Kidney (tissue), 14 donors: Measurements from ENCODE around the gene DTNBP1. TPM values are rescaled to one million over a fixed set of nuclear protein-coding genes. Genes with fewer than 3 reads are reported as not detected.
"Not testable (repeated sequence)": the region's sequence is repeated elsewhere in the genome, so short reads cannot be mapped to it uniquely, and the experiment has no call there.

Experiments
- DNase-seq, 5 donors: peaks; one replicate each; pipeline ENCODE4 v3.0.0-alpha.2; 2013 to 2020
- FAIRE-seq: peaks from 2 replicates; lab custom pipeline; 2012; peaks lifted over from hg19 to GRCh38; lab: Jason Lieb, UNC
- H3K27ac ChIP-seq, 2 donors: one replicate each; pipeline ENCODE4 v1.7.0; 2013; ENCODE audit warnings: low read depth in 2 of 2, low read length in 2 of 2, inconsistent platforms in 1 of 2
- H3K27me3 ChIP-seq: one replicate; pipeline ENCODE4 v1.7.1; 2013; ENCODE audit warnings: low read length, inconsistent platforms; ENCODE audit not compliant: control insufficient read depth, insufficient read depth
- H3K36me3 ChIP-seq, 3 donors: one replicate each; pipeline versions ENCODE4 v1.7.0 to v1.7.1; 2013; ENCODE audit warnings: low read length in 3 of 3, control low read depth in 1 of 3, inconsistent platforms in 1 of 3; ENCODE audit not compliant: insufficient read depth in 3 of 3, control insufficient read depth in 2 of 3
- H3K4me1 ChIP-seq, 3 donors: one replicate each; pipeline versions ENCODE4 v1.7.0 to v1.7.1; 2013; ENCODE audit warnings: low read length in 3 of 3, inconsistent platforms in 1 of 3, low read depth in 1 of 3; ENCODE audit not compliant: control insufficient read depth in 2 of 3, insufficient read depth in 2 of 3
- H3K4me3 ChIP-seq, 3 donors: one replicate each; pipeline versions ENCODE4 v1.7.0 to v1.8.1; 2013; ENCODE audit warnings: low read length in 3 of 3, control low read depth in 1 of 3, inconsistent platforms in 1 of 3
- H3K9ac ChIP-seq, 3 donors: one replicate each; pipeline versions ENCODE4 v1.7.0 to v1.7.1; 2013; ENCODE audit warnings: low read length in 3 of 3, control low read depth in 1 of 3, inconsistent platforms in 1 of 3
- H3K9me3 ChIP-seq, 3 donors: one replicate each; pipeline versions ENCODE4 v1.7.0 to v1.7.1; 2013; ENCODE audit warnings: low read length in 3 of 3, control low read depth in 1 of 3, inconsistent platforms in 1 of 3; ENCODE audit not compliant: control insufficient read depth in 2 of 3, insufficient read depth in 1 of 3
- CTCF ChIP-seq: IDR thresholded peaks from 3 replicates; pipeline ENCODE4 v1.5.1; 2012; ENCODE audit warnings: mild to moderate bottlenecking, moderate library complexity, borderline replicate concordance; ENCODE audit not compliant: insufficient read depth; ENCODE audit errors: extremely low read depth
- intact Hi-C: fragments of 100-400 bp; cut with DNase I; formaldehyde crosslinking; loops from one replicate; pipeline ENCODE4 v1.11.1; 2022
- polyA plus RNA-seq: library from polyadenylated mRNA; stranded (reverse); fragments of 350-450 nt; fragmentation: Illumina TruSeq; extraction: RNeasy Lipid Tissue Mini Kit (QIAGEN cat#74804); gene quantifications from one replicate; pipeline ENCODE4 v1.2.3, GENCODE V29; 2014; ENCODE audit warnings: low read depth, low replicate concordance; ENCODE audit not compliant: insufficient read depth
- total RNA-seq: library from RNA; stranded (reverse); fragmentation: NEBNext Ultra II Directional; extraction: Animal tissue kit (Norgen Biotek cat#: 25700); gene quantifications from one replicate; pipeline ENCODE4 v1.2.1, GENCODE V29; 2021
- donor health status: control.
- donor health status: control.
- donor health status: control.
- donor health status: control.
- donor health status: control.
- donor health status: DM: yes; HTN: yes; CAD: no.
- donor health status: Normal renal cell carcinoma (clear cell type).

Gene DTNBP1
- total and polyA plus RNA-seq, 2 donors from 2014 or later: 25.2 to 36.2 TPM

- no peak overlapping the region for H3K27ac ChIP-seq
- H3K9me3 ChIP-seq: no peaks in the 10 kb centered on the region
- intact Hi-C loops: no loop called here
- no peaks in the 10 kb centered on the region for H3K36me3 ChIP-seq
- DNase-seq (no peak), FAIRE-seq (no peak)
- TF ChIP-seq CTCF: no peak
- H3K9ac ChIP-seq: no peak overlapping the region
- no peaks in the 10 kb centered on the region for H3K27me3 ChIP-seq
- peaks cover 0 to 2% (median 0%) of the 10 kb centered on the region in 3 donors for H3K4me1 ChIP-seq
- H3K4me3 ChIP-seq: no peak overlapping the region
Observed at GRCh38 chr6:15673666-15674065, 10.8 kb upstream of the DTNBP1 start.

- Histone ChIP-seq H3K36me3 (no peaks in the 10 kb centered on the region), H3K27ac (no peak overlapping the region), H3K9ac (no peak overlapping the region), H3K9me3 (no peaks in the 10 kb centered on the region), H3K4me3 (no peak overlapping the region), H3K27me3 (no peaks in the 10 kb centered on the region), H3K4me1 (peaks cover 0 to 2% (median 0%) of the 10 kb centered on the region in 3 donors)
- DNase-seq: no peak
- no peak for TF ChIP-seq CTCF
- intact Hi-C loops: no loop called here
- FAIRE-seq: no peak
Observed at GRCh38 chr6:15672818-15673217, 10.0 kb upstream of the DTNBP1 start.

DNA sequence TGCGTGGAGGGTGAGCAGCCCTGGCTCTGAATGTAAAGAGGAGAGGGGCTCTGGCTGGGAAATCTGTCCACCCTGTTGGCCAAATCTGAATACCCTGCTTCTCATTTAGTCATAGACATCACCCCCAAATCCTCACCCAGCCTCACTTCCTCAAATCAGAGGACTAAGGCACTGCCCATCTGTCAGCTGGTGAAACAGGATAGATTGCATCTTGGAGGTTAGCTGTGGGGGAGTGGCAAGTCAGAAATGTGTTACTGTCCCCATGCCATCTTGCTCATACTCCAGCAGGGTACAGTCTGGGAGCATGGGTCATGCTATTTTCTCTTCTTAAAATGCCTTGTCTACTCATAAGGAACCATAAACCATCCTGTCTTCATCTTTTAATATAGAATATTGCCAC, 9.5 kb upstream of the DTNBP1 start:
- Histone ChIP-seq H3K4me3 (no peak overlapping the region), H3K36me3 (no peaks in the 10 kb centered on the region), H3K27ac (no peak overlapping the region), H3K9ac (no peak overlapping the region), H3K27me3 (no peaks in the 10 kb centered on the region), H3K9me3 (no peaks in the 10 kb centered on the region), H3K4me1 (peaks cover 0 to 2% (median 0%) of the 10 kb centered on the region in 3 donors)
- no peak for TF ChIP-seq CTCF
- DNase-seq (peak in 2 of 5 donors; percentile 34 to 49), FAIRE-seq (no peak)
- intact Hi-C loops: no loop called here

GRCh38 chr6:15668918-15669317, 6.1 kb upstream of the DTNBP1 start:
- no peaks in the 10 kb centered on the region for H3K27me3 ChIP-seq
- H3K9me3 ChIP-seq: no peaks in the 10 kb centered on the region
- DNase-seq (no peak), FAIRE-seq (no peak)
- H3K27ac ChIP-seq: no peak overlapping the region
- H3K9ac ChIP-seq: no peak overlapping the region
- intact Hi-C loops: no loop called here
- no peaks in the 10 kb centered on the region for H3K36me3 ChIP-seq
- no peak for TF ChIP-seq CTCF
- no peaks in the 10 kb centered on the region for H3K4me1 ChIP-seq
- no peak overlapping the region for H3K4me3 ChIP-seq

- H3K27me3 ChIP-seq, DNase-seq, H3K4me3 ChIP-seq, H3K36me3 ChIP-seq, FAIRE-seq, H3K9ac ChIP-seq, H3K27ac ChIP-seq, intact Hi-C loops, H3K9me3 ChIP-seq, H3K4me1 ChIP-seq: not testable (repeated sequence)
Observed at GRCh38 chr6:15666896-15667295, 4.1 kb upstream of the DTNBP1 start.
